Rectal smooth muscle tissue (tissue), 1 donor: ENCODE results near the gene ATG3.
"Not testable (repeated sequence)": the region's sequence is repeated elsewhere in the genome, so short reads cannot be mapped to it uniquely, and the experiment has no call there.

Experiments used
- H3K27ac ChIP-seq: one replicate; pipeline ENCODE4 v1.7.0; 2013; ENCODE audit warnings: low read depth, low read length, inconsistent platforms
- H3K27me3 ChIP-seq: one replicate; pipeline ENCODE4 v1.7.0; 2013; ENCODE audit warnings: low read length; ENCODE audit not compliant: control insufficient read depth, insufficient read depth
- H3K36me3 ChIP-seq: one replicate; pipeline ENCODE4 v1.7.0; 2013; ENCODE audit warnings: low read length; ENCODE audit not compliant: control insufficient read depth, insufficient read depth
- H3K4me1 ChIP-seq: one replicate; pipeline ENCODE4 v1.7.0; 2013; ENCODE audit warnings: low read length; ENCODE audit not compliant: control insufficient read depth, insufficient read depth
- H3K4me3 ChIP-seq: one replicate; pipeline ENCODE4 v1.7.0; 2013; ENCODE audit warnings: low read length
- H3K9ac ChIP-seq: one replicate; pipeline ENCODE4 v1.7.0; 2013; ENCODE audit warnings: low read length

Gene ATG3

DNA sequence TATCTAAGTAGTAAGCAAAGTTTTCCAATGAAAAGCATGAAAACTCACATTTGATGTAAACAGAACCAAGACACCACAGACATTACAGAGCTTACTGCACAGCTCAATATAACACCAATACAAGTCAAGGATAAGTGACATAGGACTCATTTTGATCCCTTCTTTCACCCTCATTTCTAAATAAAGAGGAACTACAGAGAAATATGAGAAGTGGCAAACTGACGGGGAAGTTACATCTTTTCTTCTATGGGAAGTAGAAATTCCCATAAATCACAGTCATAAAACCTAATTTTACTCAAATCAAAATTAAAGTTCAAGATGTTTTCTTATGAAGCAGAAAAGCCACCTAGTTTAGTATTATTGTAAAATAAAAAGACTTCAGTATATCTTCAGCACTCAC is 3.8 kb downstream of the ATG3 start:
- Histone ChIP-seq H3K27ac (no peak overlapping the region), H3K36me3 (no peaks in the 10 kb centered on the region), H3K9ac (no peak overlapping the region), H3K4me3 (no peak overlapping the region), H3K4me1 (no peaks in the 10 kb centered on the region), H3K27me3 (no peaks in the 10 kb centered on the region)

DNA sequence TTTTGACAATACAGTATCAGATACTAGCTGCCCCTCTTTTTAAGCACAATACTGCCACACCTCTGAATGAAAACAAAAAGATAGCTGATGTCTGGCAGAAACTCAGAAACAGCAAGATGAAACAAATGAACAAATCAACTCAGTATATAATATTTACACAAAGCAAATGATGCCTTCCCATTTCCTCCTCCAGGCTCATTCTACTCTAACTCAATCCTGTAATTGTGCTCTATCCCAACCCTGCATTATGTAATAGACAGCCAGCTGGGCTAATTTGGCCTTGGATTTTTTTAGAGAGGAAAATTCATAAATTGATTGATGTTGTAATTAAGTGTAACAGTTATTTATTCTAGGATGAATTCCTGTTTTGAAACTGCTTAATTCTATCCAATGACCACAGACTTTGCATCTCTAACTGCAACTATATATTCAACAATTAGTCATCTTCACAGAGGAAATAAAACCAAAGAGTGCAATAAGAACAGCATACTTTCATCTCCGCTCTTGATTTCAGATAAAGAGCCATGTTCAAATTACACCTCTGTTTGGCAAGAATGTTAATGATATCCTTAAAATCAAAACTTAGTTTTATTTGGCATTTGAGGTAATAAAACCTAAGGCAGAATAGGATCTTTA is 6.1 kb downstream of the ATG3 start:
- Histone ChIP-seq H3K27me3 (no peaks in the 10 kb centered on the region), H3K9ac (no peak overlapping the region), H3K4me3 (no peak overlapping the region), H3K36me3 (no peaks in the 10 kb centered on the region), H3K27ac (no peak overlapping the region), H3K4me1 (no peaks in the 10 kb centered on the region)

DNA sequence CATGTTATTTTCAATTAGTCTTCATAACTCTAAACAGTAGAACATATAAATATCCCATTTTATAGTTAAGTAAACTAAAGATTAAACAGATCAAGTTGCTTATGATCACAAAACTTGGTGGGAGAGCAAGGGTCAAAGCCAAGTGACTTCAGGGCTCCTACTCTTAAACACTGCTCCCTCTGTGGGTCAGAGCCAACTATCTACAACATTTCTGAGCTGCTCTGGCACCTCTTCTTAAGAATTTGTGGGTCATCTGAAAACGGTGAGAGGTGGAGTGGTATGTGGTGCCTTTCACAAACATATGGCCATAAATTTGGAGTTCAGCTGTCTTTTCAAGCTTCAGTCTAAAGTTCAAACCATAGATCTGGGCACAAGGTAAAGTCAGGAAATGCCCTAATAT is 10.9 kb downstream of the ATG3 start:
- H3K27ac ChIP-seq, result no peak overlapping the region
- peaks cover 4% of the 10 kb centered on the region for H3K36me3 ChIP-seq
- no peaks in the 10 kb centered on the region for H3K27me3 ChIP-seq
- no peak overlapping the region for H3K9ac ChIP-seq
- H3K4me3 ChIP-seq, result no peak overlapping the region
- H3K4me1 ChIP-seq, result no peaks in the 10 kb centered on the region

DNA sequence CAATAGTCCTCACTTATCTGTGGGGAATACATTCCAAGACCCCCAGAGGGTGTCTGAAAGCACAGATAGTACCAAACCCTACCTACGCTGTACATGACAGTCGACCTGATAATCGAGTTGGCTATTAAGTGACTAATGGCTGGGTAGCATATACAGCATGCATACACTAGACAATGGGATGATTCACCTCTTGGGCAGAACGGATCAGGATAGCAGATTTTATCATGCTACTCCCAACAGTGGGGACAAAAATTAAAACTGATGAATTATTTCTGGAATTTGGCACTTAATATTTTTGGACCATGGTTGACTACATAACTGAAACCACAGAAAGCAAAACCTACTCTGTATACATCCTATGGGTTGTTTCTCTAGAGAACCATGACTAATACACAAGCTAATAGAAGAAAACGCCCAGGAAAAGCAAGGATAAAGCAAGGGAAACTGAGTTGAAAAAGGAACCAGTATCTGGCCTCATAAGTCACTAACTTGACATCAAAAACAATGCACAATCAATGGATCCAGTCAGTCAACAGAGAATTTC is 15.5 kb downstream of the ATG3 start:
- Histone ChIP-seq H3K9ac (no peak overlapping the region), H3K4me1 (no peaks in the 10 kb centered on the region), H3K36me3 (peaks cover 4% of the 10 kb centered on the region), H3K27ac (no peak overlapping the region), H3K27me3 (no peaks in the 10 kb centered on the region), H3K4me3 (no peak overlapping the region)

DNA sequence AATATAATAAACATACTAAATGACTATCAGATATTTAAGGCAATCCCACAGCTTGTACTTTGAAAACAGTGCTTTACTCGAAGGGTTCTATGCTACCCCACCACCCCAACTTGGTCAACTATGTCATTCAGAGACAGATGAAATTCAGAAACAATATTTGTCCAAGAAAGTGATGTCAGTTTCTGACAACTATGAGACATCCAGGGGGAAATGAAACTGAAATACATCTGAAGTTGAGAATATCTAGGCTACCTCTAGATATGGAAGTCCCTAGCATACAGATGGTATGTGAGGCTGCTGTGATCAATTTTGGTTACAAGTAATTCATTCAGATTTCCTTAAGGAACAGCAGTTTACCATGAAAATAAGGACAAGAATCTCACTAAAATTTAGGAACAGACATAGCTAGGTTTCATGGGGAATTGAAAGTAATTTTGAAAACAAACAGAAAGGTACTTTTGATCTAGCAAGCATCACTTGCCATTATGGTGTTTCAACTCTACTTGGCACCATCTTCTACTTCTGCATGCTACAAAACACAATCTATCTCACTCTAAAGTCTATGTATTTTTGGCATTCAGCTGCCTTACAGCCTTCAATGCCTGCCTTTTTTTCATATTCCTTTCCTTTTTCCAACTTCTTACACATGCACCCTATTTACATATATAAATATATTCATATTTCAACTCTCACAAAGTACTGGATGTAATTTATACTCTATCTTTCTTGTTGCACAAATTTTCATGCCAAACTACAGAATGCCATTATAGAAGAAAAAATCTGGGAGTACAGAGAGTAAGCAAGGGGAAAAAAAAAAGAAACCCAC is 21.7 kb downstream of the ATG3 start:
- Histone ChIP-seq H3K27me3 (no peaks in the 10 kb centered on the region), H3K4me1 (no peaks in the 10 kb centered on the region), H3K36me3 (peaks cover 10% of the 10 kb centered on the region), H3K27ac (no peak overlapping the region), H3K4me3 (no peak overlapping the region), H3K9ac (no peak overlapping the region)

DNA sequence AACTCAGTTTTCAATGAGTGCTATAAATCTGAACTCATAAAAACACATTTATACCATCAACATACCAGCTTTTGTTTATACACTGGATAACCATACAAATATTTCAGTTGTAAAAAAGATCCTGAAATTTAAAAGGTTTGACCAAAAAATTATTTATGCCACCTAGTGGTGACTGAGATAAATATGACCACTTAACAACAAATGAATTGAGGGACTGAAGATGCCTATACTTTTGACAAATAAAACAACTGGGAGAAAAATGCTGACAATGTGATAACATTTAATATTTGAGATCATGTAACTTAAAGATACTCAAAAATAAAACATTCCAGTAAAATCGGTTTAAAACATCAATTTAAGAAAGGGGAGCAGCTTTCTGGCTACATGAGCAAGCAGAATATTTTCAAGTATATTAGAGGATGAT is 30.4 kb downstream of the ATG3 start:
- H3K36me3 ChIP-seq, result peaks cover 11% of the 10 kb centered on the region

DNA sequence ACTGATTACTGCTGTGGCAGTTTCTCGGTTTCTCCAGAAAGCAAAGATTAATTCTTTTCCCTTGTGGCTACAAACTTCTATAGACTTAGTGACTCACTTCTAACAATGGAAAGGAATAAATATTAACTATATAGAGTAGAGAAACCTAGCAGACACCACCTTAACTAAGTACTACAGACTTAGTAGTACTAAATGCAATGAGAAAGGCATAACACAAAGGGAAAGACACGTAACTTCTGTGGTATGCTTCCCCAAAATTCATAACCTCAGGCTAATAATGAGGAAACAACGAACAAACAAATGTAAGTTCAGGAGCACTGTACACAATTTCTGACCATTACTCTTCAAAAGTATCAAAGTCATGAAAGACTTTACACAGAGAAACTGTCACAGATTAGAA is 31.2 kb downstream of the ATG3 start:
- Histone ChIP-seq H3K36me3 (peaks cover 9% of the 10 kb centered on the region), H3K4me3 (no peak overlapping the region), H3K9ac (no peak overlapping the region), H3K27ac (no peak overlapping the region), H3K27me3 (no peaks in the 10 kb centered on the region), H3K4me1 (no peaks in the 10 kb centered on the region)

More for the DNA sequence above, 30.4 kb downstream of the ATG3 start:
- no peaks in the 10 kb centered on the region for H3K4me1 ChIP-seq
- H3K4me3 ChIP-seq, result no peak overlapping the region
- no peak overlapping the region for H3K9ac ChIP-seq
- no peak overlapping the region for H3K27ac ChIP-seq
- no peaks in the 10 kb centered on the region for H3K27me3 ChIP-seq

DNA sequence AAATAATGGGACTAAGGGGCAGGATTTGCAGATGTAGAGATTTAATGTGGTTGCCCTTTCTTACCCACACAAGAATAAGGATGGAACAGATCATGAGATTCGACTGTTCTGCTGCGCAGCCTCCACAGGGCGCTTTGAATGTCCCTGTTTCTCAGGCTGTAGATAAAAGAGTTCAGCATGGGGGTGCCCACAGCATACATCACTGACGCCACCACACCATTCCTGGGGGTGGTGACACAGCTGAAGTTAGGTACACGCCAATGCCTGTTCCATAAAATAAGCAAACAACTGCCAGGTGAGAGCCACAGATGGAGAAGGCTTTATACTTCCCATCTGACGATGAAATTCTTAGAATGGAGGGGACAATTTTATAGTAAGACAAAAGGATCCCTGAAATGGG is 37.6 kb downstream of the ATG3 start:
- not testable (repeated sequence) for H3K27me3 ChIP-seq, H3K9ac ChIP-seq, H3K36me3 ChIP-seq, H3K4me1 ChIP-seq, H3K27ac ChIP-seq, H3K4me3 ChIP-seq

DNA sequence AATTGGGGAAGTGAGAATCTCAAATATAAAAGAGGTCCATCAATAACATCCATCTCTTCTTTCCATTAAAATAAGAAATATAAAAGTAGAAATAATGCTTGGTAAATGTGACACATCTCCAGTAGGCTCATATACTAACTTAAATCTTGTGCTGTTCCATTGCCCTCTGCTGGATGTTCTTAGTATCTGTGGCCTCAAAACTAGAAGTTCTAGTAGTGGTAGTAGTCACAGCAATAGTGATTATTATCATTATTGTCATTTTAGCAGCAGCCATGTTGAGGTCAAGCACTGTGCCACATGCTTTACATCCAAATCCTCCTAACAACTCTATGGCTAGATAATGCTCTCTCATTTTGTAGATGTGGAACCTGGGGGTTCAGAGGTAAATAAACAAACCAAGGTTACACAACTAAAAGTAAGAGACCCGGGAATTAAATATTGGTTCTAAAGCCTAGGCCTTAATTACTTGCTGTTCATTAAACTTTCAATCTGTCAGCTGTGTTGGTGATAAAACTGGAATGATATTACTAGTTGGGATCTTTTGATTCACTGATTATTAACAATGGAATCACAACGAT is 42.2 kb downstream of the ATG3 start:
- no peak overlapping the region for H3K27ac ChIP-seq
- no peaks in the 10 kb centered on the region for H3K4me1 ChIP-seq
- H3K27me3 ChIP-seq, result no peaks in the 10 kb centered on the region
- no peak overlapping the region for H3K9ac ChIP-seq
- H3K36me3 ChIP-seq, result no peaks in the 10 kb centered on the region
- H3K4me3 ChIP-seq, result no peak overlapping the region

DNA sequence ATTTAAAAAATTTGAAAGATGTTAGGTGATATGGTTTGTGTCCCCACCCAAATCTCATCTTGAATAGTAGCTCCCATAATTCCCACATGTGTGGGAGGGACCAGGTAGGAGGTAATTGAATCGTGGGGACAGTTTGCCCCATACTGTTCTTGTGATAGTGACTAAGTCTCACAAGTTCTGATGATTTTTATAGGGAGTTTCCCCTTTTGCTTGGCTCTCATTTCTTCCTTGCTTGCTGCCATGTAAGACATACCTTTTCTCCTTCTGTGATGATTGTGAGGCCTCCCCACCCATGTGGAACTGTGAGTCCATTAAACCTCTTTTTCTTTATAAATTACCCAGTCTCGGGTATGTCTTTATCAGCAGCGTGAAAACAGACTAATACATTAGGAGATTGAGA is 42.8 kb downstream of the ATG3 start:
- H3K9ac ChIP-seq, H3K4me1 ChIP-seq, H3K4me3 ChIP-seq, H3K27me3 ChIP-seq, H3K27ac ChIP-seq, H3K36me3 ChIP-seq: not testable (repeated sequence)

DNA sequence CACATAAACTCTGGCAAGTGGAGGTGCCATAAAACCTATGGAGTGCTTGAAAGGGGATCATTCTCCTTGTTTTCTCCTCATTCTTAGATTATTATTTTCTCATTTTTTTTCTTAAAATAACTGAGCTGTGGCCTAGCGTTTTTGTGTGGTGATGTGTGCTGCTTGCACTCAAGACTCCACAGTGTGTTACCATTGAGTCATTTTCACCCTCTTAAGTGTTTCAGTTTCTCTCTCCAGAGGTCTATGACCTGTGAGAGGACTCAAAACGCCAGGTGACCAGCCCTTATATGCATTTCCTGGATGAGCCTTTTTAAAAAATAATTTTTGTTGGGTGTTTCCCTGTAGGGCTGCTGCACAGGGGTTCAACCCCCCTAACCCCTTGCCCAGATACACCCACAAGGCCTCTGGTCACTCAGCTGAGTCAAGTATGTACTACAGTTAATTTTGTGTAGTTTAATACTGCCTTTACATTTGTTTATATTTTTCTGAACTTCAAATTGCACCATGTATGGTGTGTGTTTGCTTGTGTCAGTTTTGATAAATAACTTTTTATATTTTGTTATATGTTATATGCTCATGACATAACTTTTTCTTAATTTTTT is 47.1 kb downstream of the ATG3 start:
- H3K27me3 ChIP-seq, result no peaks in the 10 kb centered on the region
- H3K4me1 ChIP-seq, result no peaks in the 10 kb centered on the region
- no peak overlapping the region for H3K4me3 ChIP-seq
- H3K27ac ChIP-seq, result no peak overlapping the region
- no peaks in the 10 kb centered on the region for H3K36me3 ChIP-seq
- no peak overlapping the region for H3K9ac ChIP-seq

DNA sequence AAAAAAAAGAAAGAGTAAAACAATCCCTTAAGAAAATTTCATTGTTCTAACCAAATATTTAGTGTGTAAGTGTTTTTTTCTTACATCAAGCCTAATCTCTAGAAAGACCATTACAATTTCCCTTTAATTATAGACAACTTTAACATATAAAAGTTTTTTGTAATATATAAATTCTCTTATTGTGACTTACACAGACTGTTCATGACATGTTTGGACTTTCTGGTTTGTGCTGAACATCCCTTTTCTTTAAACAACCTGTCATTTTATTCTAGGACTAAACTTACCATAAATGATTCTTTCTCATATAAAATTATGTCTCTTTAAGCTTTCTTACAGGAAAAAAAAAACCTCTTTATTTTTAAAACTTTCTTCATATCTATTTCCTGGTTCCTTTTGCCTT is 49.4 kb downstream of the ATG3 start:
- Histone ChIP-seq H3K27me3 (no peaks in the 10 kb centered on the region), H3K27ac (no peak overlapping the region), H3K4me3 (no peak overlapping the region), H3K9ac (no peak overlapping the region), H3K4me1 (no peaks in the 10 kb centered on the region), H3K36me3 (no peaks in the 10 kb centered on the region)
